ENCODE measurements around the gene LARGE2. TPM values are rescaled to one million over a fixed set of nuclear protein-coding genes. Genes with fewer than 3 reads are reported as not detected.

Gene LARGE2
- total and polyA plus RNA-seq, 2 of the 13 experiments (the other 11 are each of a cell fraction or from before 2014, with no cell fraction given), result 8.5 to 21.6 TPM

- TF ChIP-seq HMGXB3 (CRISPR knock-in tag; IDR thresholded peaks at IDR 0.05; ENCODE audit: borderline replicate concordance) (0 out of 2 replicates have a peak, but pooled peaks have one; percentile 49), RXRA (CRISPR knock-in tag; IDR thresholded peaks at IDR 0.05) (no peak), ZNF251 (CRISPR knock-in tag; IDR thresholded peaks at IDR 0.05) (no peak), HCFC1 (IDR thresholded peaks at IDR 0.05; ENCODE audit: low read depth, low read length) (no peak), HIC2 (CRISPR knock-in tag; IDR thresholded peaks at IDR 0.05; ENCODE audit: low read depth) (0 out of 2 replicates have a peak, but pooled peaks have one; percentile 22), SIN3A (IDR thresholded peaks at IDR 0.05; ENCODE audit: borderline replicate concordance, low read depth, low read length) (peak; percentile 74; the same call in 1 of the 2 replicates), RFX1 (IDR thresholded peaks at IDR 0.05) (no peak), ZNF335 (CRISPR knock-in tag; IDR thresholded peaks at IDR 0.05) (0 out of 2 replicates have a peak, but pooled peaks have one; percentile 32), ZNF724P (CRISPR knock-in tag; IDR thresholded peaks at IDR 0.05; ENCODE audit: borderline replicate concordance) (no peak), POLR2AphosphoS2 (IDR thresholded peaks at IDR 0.05; ENCODE audit: low read depth, low read length) (no peak), ZNF737 (CRISPR knock-in tag; IDR thresholded peaks at IDR 0.05; ENCODE audit: borderline replicate concordance) (no peak), KDM4B (CRISPR knock-in tag; IDR thresholded peaks at IDR 0.05) (0 out of 2 replicates have a peak, but pooled peaks have one; percentile 38), SKIL (CRISPR knock-in tag; IDR thresholded peaks at IDR 0.05; ENCODE audit: borderline replicate concordance) (no peak), DNMT3B (CRISPR knock-in tag; conservative IDR thresholded peaks at IDR 0.05) (no peak), IRX3 (CRISPR knock-in tag; IDR thresholded peaks at IDR 0.05; ENCODE audit: borderline replicate concordance, low read depth) (no peak), RBFOX2 (IDR thresholded peaks at IDR 0.05; ENCODE audit: low read depth, low read length) (no peak), KMT2A (CRISPR knock-in tag; IDR thresholded peaks at IDR 0.05) (peak; percentile 52; the same call in 1 of the 2 replicates), ELF1 (CRISPR knock-in tag; IDR thresholded peaks at IDR 0.05) (no peak), BORCS8-MEF2B (CRISPR knock-in tag; IDR thresholded peaks at IDR 0.05) (peak; percentile 38; the same call in 1 of the 2 replicates), MLX (CRISPR knock-in tag; IDR thresholded peaks at IDR 0.05) (no peak)
Measured at GRCh38 chr11:45885274-45885920, 37.1 kb upstream of the LARGE2 start, which contains the start of gene MAPK8IP1 (continued).

All from HepG2 (cell line).